ENCODE data around the gene MSL3B.

MSL3B gene

GRCh38 chr2:233819884-233820773 is 48.1 kb downstream of the MSL3B start:
- no peak for DNase-seq (ENCODE audit: low read depth)
- TF ChIP-seq, protein P1, sequence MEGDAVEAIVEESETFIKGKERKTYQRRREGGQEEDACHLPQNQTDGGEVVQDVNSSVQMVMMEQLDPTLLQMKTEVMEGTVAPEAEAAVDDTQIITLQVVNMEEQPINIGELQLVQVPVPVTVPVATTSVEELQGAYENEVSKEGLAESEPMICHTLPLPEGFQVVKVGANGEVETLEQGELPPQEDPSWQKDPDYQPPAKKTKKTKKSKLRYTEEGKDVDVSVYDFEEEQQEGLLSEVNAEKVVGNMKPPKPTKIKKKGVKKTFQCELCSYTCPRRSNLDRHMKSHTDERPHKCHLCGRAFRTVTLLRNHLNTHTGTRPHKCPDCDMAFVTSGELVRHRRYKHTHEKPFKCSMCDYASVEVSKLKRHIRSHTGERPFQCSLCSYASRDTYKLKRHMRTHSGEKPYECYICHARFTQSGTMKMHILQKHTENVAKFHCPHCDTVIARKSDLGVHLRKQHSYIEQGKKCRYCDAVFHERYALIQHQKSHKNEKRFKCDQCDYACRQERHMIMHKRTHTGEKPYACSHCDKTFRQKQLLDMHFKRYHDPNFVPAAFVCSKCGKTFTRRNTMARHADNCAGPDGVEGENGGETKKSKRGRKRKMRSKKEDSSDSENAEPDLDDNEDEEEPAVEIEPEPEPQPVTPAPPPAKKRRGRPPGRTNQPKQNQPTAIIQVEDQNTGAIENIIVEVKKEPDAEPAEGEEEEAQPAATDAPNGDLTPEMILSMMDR (IDR thresholded peaks at IDR 0.05; ENCODE audit: control insufficient read depth, insufficient read depth, low read depth, low read length, missing control alignments), result no peak
- H3K4me3 ChIP-seq (ENCODE audit: control insufficient read depth, low read depth, low read length), result no peak overlapping the region

DNA sequence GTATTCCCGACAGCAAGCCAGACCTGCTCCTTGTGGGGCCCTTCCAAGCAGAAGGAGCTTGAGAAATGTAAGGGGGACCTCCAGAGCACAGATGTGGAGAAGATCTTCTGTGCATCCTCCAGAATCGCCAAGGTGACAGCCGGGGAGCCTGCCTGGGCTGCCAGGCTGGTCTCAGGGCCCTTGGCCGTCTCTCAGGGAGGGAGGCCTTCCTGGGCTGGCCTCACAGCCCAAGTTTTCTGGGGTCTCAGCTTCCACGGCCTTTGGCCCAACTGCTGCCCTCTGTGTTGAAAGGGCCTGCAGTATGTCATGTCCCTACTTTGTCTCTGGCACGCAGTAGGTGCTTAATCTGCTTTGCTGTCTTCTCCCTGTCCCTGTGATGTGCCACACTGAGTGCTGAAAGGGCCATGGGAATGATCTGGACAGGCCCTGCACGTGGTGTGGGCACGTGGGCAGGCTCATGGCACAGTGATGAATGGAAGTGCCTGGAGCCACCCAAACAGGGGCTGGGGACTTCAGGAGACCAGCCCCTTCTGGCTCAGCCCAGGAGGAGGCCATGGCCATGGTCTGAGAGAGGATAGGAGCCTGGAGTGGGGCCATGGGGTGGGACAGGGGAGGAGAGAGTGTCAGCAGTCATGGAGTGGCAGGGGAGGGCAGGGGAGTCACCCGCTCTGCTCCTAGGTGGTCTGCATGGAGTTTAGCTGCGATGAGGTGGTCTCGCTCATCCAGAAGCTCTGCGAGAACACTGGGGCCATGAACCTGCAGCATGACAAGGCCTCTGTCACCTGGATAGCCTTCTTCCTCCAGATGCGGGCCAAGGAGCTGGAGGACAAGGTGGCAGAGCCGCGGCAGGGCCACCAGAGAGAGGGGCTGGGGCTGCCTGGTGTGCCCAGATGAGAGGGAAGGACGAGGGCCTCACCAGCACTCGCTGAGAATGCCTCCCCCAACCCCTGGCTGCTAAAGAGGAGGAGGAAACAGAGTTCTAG is 49.3 kb downstream of the MSL3B start:
- TF ChIP-seq, protein P1 (IDR thresholded peaks at IDR 0.05; ENCODE audit: control insufficient read depth, insufficient read depth, low read depth, low read length, missing control alignments), result no peak
- no peak for DNase-seq (ENCODE audit: low read depth)
- H3K4me3 ChIP-seq (ENCODE audit: control insufficient read depth, low read depth, low read length), result no peak overlapping the region

- TF ChIP-seq, protein P1 (IDR thresholded peaks at IDR 0.05; ENCODE audit: control insufficient read depth, insufficient read depth, low read depth, low read length, missing control alignments), result no peak
These were observed 50.1 kb downstream of the MSL3B start for GRCh38 chr2:233817995-233818638.

DNA sequence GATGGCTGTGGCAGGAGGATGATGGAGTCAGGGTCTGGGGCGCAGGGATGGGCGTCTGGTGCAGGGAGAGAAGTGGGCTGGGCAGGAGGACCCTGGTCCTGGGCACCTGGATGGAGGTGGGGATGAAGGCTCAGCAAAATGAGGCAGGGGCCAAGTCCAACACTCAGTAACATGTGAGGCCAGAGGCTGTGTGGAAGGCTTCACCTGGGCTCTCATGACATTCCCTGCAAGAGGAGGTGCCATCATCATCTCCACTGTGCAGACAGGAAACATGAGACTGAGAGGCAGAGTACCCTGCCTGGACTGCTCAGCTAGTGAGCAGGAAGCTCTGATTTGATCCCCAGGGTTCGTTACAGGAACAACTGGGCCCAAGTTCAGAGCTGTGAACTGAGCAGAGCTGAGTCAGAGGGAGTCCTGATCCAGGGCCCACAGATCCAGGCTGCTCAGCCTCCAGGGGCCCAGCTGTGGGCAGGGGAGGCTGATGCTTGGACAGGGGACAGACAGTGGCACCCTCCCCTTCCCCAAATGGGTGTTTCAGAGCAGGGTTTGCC is 50.8 kb downstream of the MSL3B start:
- TF ChIP-seq, protein P1 (IDR thresholded peaks at IDR 0.05; ENCODE audit: control insufficient read depth, insufficient read depth, low read depth, low read length, missing control alignments), result no peak
- no peak overlapping the region for H3K4me3 ChIP-seq (ENCODE audit: control insufficient read depth, low read depth, low read length)
- DNase-seq (ENCODE audit: low read depth), result peak; percentile 21

More at GRCh38 chr2:233817995-233818638, 50.1 kb downstream of the MSL3B start:
- DNase-seq (ENCODE audit: low read depth), result no peak
- no peak overlapping the region for H3K4me3 ChIP-seq (ENCODE audit: control insufficient read depth, low read depth, low read length)

- TF ChIP-seq, protein P1 (IDR thresholded peaks at IDR 0.05; ENCODE audit: control insufficient read depth, insufficient read depth, low read depth, low read length, missing control alignments), result no peak
- no peak overlapping the region for H3K4me3 ChIP-seq (ENCODE audit: control insufficient read depth, low read depth, low read length)
- no peak for DNase-seq (ENCODE audit: low read depth)
These were observed 51.4 kb downstream of the MSL3B start for GRCh38 chr2:233816771-233817170.

DNA sequence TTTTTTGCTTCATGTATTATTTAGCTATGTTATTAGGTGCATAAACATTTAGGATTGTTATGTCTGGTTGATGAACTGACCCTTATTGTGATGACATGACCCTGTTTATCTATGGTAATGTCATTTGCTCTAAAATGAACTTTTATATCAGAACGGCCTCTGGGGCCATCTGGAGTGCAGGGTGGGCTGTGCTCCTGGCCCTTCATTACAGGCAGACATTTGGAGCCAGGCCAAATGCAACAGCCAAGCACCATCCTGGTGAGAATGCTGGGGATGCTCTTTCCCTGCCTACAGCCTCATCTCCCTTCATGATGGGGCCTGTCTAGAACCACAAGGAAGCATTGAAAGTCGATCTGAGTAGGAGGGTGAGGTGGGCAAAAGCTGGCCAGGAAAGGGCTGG is 51.9 kb downstream of the MSL3B start:
- H3K4me3 ChIP-seq (ENCODE audit: control insufficient read depth, low read depth, low read length), result no peak overlapping the region
- DNase-seq (ENCODE audit: low read depth), result no peak
- TF ChIP-seq, protein P1 (IDR thresholded peaks at IDR 0.05; ENCODE audit: control insufficient read depth, insufficient read depth, low read depth, low read length, missing control alignments), result no peak

Data from AG09309 (cell line).